H7 (cell line): ENCODE measurements around the gene CRTC1. TPM values are rescaled to one million over a fixed set of nuclear protein-coding genes. Genes with fewer than 3 reads are reported as not detected.

Experiments
- DNase-seq: peaks from one replicate; pipeline ENCODE4 v3.0.0; 2012
- H3K27me3 ChIP-seq: 2 replicates; pipeline ENCODE4 v1.6.0; 2011; ENCODE audit warnings: mild to moderate bottlenecking, low read length; ENCODE audit not compliant: control insufficient read depth, insufficient read depth
- H3K36me3 ChIP-seq: replicated peaks from 2 replicates; pipeline ENCODE4 v1.5.1; 2011; ENCODE audit warnings: low read length; ENCODE audit not compliant: control insufficient read depth, insufficient read depth
- H3K4me3 ChIP-seq: 2 replicates; pipeline ENCODE4 v1.5.1; 2011; ENCODE audit warnings: low read depth, mild to moderate bottlenecking, control low read depth, low read length, moderate library complexity; ENCODE audit not compliant: insufficient read depth
- total RNA-seq: library from RNA; depleted of rRNA; stranded (reverse); fragments of >200 nt; shearing (Covaris generic); gene quantifications from 2 replicates; pipeline ENCODE4 v1.2.3, GENCODE V29; 2014

The CRTC1 gene
- total RNA-seq, 1 experiment from 2014 or later: 3.7 TPM

DNA sequence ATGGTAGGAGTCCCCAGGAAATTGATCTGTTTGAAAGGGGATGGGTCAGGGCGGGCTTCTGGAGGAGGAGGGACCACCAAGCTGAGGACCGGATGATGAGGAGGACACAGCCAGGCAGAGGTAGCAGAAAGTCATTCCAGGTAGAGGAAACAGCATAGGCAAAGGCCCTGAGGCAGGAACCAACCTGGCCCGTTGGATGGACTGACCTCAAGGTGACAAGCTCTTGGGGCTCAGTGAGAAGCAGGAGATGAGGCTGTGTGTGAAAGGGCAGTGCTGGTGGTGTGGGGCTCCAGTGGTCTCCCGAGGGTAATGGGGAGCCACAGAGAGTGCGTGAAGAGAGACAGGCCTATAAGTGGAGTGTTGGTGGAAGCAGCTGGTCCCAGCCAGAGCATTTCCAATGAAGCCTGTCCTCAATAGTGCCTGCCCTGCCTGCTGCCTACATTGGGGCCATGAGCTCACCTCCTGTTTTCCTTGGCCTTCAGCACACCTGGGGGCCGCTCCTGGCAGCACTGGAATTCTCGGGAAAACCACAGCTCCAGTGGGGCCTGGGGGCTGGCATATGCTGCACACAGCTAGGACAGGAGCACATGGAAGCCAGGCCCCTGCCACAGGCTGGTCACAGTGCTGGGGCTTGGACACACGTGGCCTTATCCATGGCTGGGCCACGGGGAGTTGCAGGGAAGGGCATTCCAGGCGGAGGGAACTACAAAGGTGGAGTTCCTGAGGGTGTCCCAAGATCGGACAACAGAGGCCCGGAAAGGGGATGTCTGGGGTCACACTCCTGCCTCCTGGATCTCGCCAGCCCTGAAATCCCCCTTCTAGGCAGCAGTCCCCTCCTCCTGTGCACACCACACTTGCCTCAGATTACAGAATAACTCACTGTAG lies 109.9 kb downstream of the CRTC1 start:
- DNase-seq: peak; percentile 22
- no peak overlapping the region for H3K4me3 ChIP-seq
- no peaks in the 10 kb centered on the region for H3K36me3 ChIP-seq
- H3K27me3 ChIP-seq: peaks cover 72% of the 10 kb centered on the region

- peak; percentile 23 for DNase-seq
- H3K4me3 ChIP-seq: no peak overlapping the region
- H3K36me3 ChIP-seq: no peaks in the 10 kb centered on the region
- peaks cover 71% of the 10 kb centered on the region for H3K27me3 ChIP-seq
Observed at GRCh38 chr19:18794029-18794313, 110.5 kb downstream of the CRTC1 start.

GRCh38 chr19:18794692-18795091 lies 111.2 kb downstream of the CRTC1 start:
- DNase-seq: no peak
- peaks cover 67% of the 10 kb centered on the region for H3K27me3 ChIP-seq
- no peaks in the 10 kb centered on the region for H3K36me3 ChIP-seq

GRCh38 chr19:18795540-18795939 lies 112.1 kb downstream of the CRTC1 start:
- DNase-seq: peak; percentile 78
- no peak overlapping the region for H3K4me3 ChIP-seq
- H3K27me3 ChIP-seq: peaks cover 65% of the 10 kb centered on the region
- no peaks in the 10 kb centered on the region for H3K36me3 ChIP-seq

More at GRCh38 chr19:18794692-18795091, 111.2 kb downstream of the CRTC1 start:
- H3K4me3 ChIP-seq: no peak overlapping the region

GRCh38 chr19:18796239-18796638 lies 112.8 kb downstream of the CRTC1 start:
- Histone ChIP-seq H3K36me3 (no peaks in the 10 kb centered on the region), H3K27me3 (peaks cover 63% of the 10 kb centered on the region), H3K4me3 (no peak overlapping the region)
- DNase-seq: no peak

- Histone ChIP-seq H3K36me3 (no peaks in the 10 kb centered on the region), H3K27me3 (peaks cover 38% of the 10 kb centered on the region), H3K4me3 (no peak overlapping the region)
- DNase-seq: peak; percentile 83
Observed at GRCh38 chr19:18798384-18799352, 115.2 kb downstream of the CRTC1 start.

- Histone ChIP-seq H3K4me3 (no peak overlapping the region), H3K36me3 (no peaks in the 10 kb centered on the region), H3K27me3 (peaks cover 33% of the 10 kb centered on the region)
- DNase-seq: no peak
Observed at GRCh38 chr19:18799389-18799970, 116.0 kb downstream of the CRTC1 start.

- no peaks in the 10 kb centered on the region for H3K36me3 ChIP-seq
- no peak for DNase-seq
- H3K4me3 ChIP-seq: no peak overlapping the region
- H3K27me3 ChIP-seq: peaks cover 29% of the 10 kb centered on the region
Observed at GRCh38 chr19:18800079-18800478, 116.6 kb downstream of the CRTC1 start.

- Histone ChIP-seq H3K36me3 (no peaks in the 10 kb centered on the region), H3K4me3 (no peak overlapping the region), H3K27me3 (peaks cover 29% of the 10 kb centered on the region)
- DNase-seq: peak; percentile 41
Observed at GRCh38 chr19:18800636-18801035, 117.2 kb downstream of the CRTC1 start.

DNA sequence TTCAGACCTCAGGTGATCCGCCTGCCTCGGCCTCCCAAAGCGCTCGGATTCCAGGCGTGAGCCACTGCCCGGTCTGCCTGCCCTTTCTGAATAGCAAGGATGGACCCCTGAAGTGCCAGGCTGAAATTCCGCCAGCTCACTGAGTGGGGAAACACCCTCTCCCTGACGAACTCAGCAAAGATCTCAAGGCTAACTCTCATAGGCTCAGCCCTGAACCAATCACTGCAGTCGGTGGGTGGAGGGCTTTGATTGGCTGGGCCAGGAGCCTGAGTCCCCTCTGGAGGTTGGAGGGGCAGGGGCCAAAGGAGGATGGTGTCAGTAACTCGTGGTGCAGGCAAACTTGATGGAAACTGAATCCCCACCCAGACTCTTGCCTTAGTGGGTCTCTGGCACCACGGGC lies 118.9 kb downstream of the CRTC1 start:
- DNase-seq: peak; percentile 94
- Histone ChIP-seq H3K36me3 (no peaks in the 10 kb centered on the region), H3K27me3 (peaks cover 21% of the 10 kb centered on the region; the same call in 1 of the 2 replicates), H3K4me3 (no peak overlapping the region)

DNA sequence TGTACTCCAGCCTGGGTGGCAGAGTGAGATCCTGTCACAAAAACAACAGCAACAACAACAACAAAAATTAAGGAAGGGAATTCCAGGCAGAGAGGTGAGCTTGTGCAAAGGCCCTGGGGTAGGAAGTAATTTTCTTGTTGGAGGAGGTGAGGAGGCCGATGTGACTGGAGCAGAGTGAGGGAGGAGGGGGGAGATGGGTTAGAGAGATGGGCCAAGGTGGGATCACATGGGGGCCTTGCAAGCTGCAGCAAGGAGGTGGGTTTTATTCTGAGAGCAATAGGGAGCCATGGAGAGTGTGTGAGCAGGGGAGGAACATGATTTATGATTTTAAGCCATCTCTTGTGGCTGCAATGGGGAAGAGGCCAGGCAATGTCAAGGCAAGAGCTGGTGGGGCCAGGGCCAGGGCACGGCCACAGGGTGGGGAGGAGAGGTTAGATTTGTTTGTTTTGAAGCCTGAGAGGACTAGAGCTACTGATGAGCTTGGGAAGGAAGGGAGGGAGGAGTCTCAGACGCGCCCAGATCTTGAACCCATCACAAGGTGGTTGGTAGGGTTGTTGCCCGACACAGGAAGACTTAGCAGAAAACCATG lies 120.2 kb downstream of the CRTC1 start:
- peaks cover 17% of the 10 kb centered on the region; the same call in 1 of the 2 replicates for H3K27me3 ChIP-seq
- DNase-seq: no peak
- H3K36me3 ChIP-seq: no peaks in the 10 kb centered on the region
- H3K4me3 ChIP-seq: no peak overlapping the region

GRCh38 chr19:18804139-18804601 lies 120.7 kb downstream of the CRTC1 start:
- H3K4me3 ChIP-seq: no peak overlapping the region
- no peaks in the 10 kb centered on the region for H3K36me3 ChIP-seq
- H3K27me3 ChIP-seq: peaks cover 14% of the 10 kb centered on the region
- peak; percentile 26 for DNase-seq

DNA sequence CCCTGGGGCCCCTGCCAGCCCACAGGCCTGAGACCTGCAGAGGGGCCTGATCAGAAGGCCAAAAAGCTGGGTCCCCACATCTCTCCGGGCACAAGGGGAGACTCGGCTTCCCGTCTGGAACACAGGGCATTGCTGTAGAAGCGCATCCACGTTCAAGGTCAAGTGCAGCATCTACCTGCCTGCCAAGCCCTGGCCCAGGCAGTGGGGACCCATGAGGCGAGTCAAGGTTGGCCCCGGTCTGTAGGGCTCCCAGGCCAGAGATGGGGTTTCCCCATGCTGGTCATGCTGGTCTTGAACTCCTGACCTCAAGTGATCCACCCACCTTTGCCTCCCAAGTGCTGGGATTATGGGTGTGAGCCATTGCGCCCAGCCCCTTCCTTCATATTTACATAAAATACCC lies 121.2 kb downstream of the CRTC1 start:
- no peaks in the 10 kb centered on the region for H3K36me3 ChIP-seq
- peaks cover 14% of the 10 kb centered on the region for H3K27me3 ChIP-seq
- no peak for DNase-seq
- H3K4me3 ChIP-seq: no peak overlapping the region

DNA sequence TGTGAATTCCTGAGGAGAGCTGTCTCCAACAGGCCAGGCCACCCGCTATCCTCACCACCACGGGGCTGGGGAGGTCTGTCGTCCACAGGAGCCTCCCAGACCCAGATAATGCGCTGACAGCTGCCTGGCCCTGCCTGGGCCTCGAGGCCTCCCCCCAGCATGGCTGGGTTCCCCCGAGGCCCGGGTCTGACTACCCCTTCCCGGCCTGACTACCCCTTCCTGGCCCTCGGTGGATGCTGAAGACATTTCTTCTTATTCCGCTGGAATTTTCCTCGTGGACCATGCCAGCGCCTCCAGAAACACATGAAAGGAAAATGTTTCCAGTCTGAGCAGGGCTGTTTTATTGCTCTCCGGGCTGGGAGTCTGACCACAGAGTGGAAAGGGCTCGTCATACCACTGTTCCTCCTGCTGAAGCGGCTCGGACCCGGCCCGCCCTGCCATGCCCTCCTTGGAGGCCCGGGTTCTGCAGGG lies 124.4 kb downstream of the CRTC1 start:
- Histone ChIP-seq H3K27me3 (peaks cover 2% of the 10 kb centered on the region; the same call in 1 of the 2 replicates), H3K4me3 (no peak overlapping the region), H3K36me3 (no peaks in the 10 kb centered on the region)
- peak; percentile 27 for DNase-seq
